SK-N-SH (cell line): ENCODE data around the gene ZBTB5. TPM values are rescaled to one million over a fixed set of nuclear protein-coding genes. Genes with fewer than 3 reads are reported as not detected.

Source experiments
- CTCF ChIA-PET: fragments of 300-600, 350-600 bp; formaldehyde crosslinking; extraction: SDS; loops from one replicate; lab custom pipeline; 2021; lab: Yijun Ruan, JAX
- POLR2A ChIA-PET: fragments of 350-600 bp; sonication (Branson Sonifier 250); formaldehyde crosslinking; extraction: SDS; loops from one replicate; lab custom pipeline; 2020; ENCODE audit warnings: antibody characterized with exemption, inconsistent platforms; lab: Yijun Ruan, JAX
- DNase-seq: peaks from one replicate; pipeline ENCODE4 v3.0.0; 2012
- H2AFZ ChIP-seq: fragments of 200-600 bp; sonication (generic); 2 replicates; pipeline ENCODE4 v1.8.1; 2016; ENCODE audit warnings: antibody characterized with exemption, mild to moderate bottlenecking, low read depth
- H3F3A ChIP-seq: fragments of 200-600 bp; sonication (generic); replicated peaks from 2 replicates; pipeline ENCODE3; 2016; ENCODE audit warnings: antibody characterized with exemption, mild to moderate bottlenecking; ENCODE audit not compliant: insufficient read depth
- H3K27ac ChIP-seq, 2 experiments: fragments of 200-500 bp in 1 of 2; fragments of 200-600 bp in 1 of 2; sonication (Bioruptor generic) in 1 of 2; sonication (generic), shearing (Covaris generic) in 1 of 2; 2 replicates each; pipeline versions ENCODE4 v1.5.1 to v1.6.1; 2014 to 2016; ENCODE audit warnings: low read depth in 2 of 2, inconsistent platforms in 1 of 2, low read length in 1 of 2, mild to moderate bottlenecking in 1 of 2, mixed read lengths in 1 of 2
- H3K27me3 ChIP-seq: fragments of 200-600 bp; sonication (generic), shearing (Covaris generic); 2 replicates; pipeline ENCODE4 v1.6.1; 2016; ENCODE audit warnings: mixed run types; ENCODE audit not compliant: insufficient read depth
- H3K36me3 ChIP-seq, 2 experiments: fragments of 200-500 bp in 1 of 2; fragments of 200-600 bp in 1 of 2; sonication (Bioruptor generic) in 1 of 2; sonication (generic) in 1 of 2; replicated peaks in 1 of 2; 2 replicates each; pipeline versions ENCODE3 to v1.5.1; 2014 to 2016; ENCODE audit warnings: low read length in 1 of 2, mild to moderate bottlenecking in 1 of 2; ENCODE audit not compliant: insufficient read depth in 2 of 2, control insufficient read depth in 1 of 2
- H3K4me1 ChIP-seq, 2 experiments: fragments of 200-500 bp in 1 of 2; fragments of 200-600 bp in 1 of 2; sonication (Bioruptor generic) in 1 of 2; sonication (generic), shearing (Covaris generic) in 1 of 2; 2 replicates each; pipeline versions ENCODE4 v1.5.1 to v1.6.1; 2014 to 2016; ENCODE audit warnings: low read depth in 1 of 2, low read length in 1 of 2, mixed run types in 1 of 2; ENCODE audit not compliant: insufficient read depth in 2 of 2, control insufficient read depth in 1 of 2
- H3K4me2 ChIP-seq: fragments of 200-600 bp; sonication (generic), shearing (Covaris generic); 2 replicates; pipeline ENCODE4 v1.6.1; 2017; ENCODE audit warnings: mixed run types
- H3K4me3 ChIP-seq, 2 experiments: fragments of 200-500 bp in 1 of 2; fragments of 200-600 bp in 1 of 2; sonication (Bioruptor generic) in 1 of 2; sonication (generic), shearing (Covaris generic) in 1 of 2; 2 replicates each; pipeline versions ENCODE4 v1.5.1 to v1.8.1; 2014 to 2016; ENCODE audit warnings: low read depth in 2 of 2, inconsistent platforms in 1 of 2, low read length in 1 of 2, mild to moderate bottlenecking in 1 of 2, mixed read lengths in 1 of 2, moderate library complexity in 1 of 2
- H3K79me2 ChIP-seq: fragments of 200-600 bp; sonication (generic); 2 replicates; pipeline ENCODE4 v1.8.1; 2017; ENCODE audit warnings: mild to moderate bottlenecking; ENCODE audit not compliant: insufficient read depth
- H3K9ac ChIP-seq: fragments of 200-600 bp; sonication (generic); 2 replicates; pipeline ENCODE4 v1.6.1; 2017; ENCODE audit warnings: mixed run types
- H3K9me2 ChIP-seq: fragments of 200-600 bp; sonication (generic); 2 replicates; pipeline ENCODE4 v1.6.1; 2017; ENCODE audit warnings: mixed run types
- H3K9me3 ChIP-seq: fragments of 200-600 bp; sonication (generic); 2 replicates; pipeline ENCODE4 v1.6.1; 2017; ENCODE audit warnings: mixed run types, mild to moderate bottlenecking, moderate library complexity
- H4K20me1 ChIP-seq: fragments of 200-600 bp; sonication (generic); 2 replicates; pipeline ENCODE4 v1.6.1; 2017; ENCODE audit warnings: mild to moderate bottlenecking, mixed run types; ENCODE audit not compliant: insufficient read depth
- CHD2 ChIP-seq: fragments of 150-350 bp; IDR thresholded peaks from 2 replicates; pipeline ENCODE4 v1.6.1; 2018; ENCODE audit warnings: low read length; ENCODE audit not compliant: partially characterized antibody
- ELF1 ChIP-seq: IDR thresholded peaks from 2 replicates; pipeline ENCODE4 v1.4.0; 2012
- EZH2phosphoT487 ChIP-seq: fragments of 200-600 bp; sonication (generic); IDR thresholded peaks from 2 replicates; pipeline ENCODE4 v1.6.1; 2017; ENCODE audit warnings: low read depth, mixed run types, mild to moderate bottlenecking, antibody characterized with exemption, moderate library complexity, borderline replicate concordance
- FOXJ3 ChIP-seq: sonication (generic); formaldehyde crosslinking; IDR thresholded peaks from 2 replicates; pipeline ENCODE4 v1.5.1; 2020; ENCODE audit warnings: mild to moderate bottlenecking, missing genetic modification reagents
- FOXM1 ChIP-seq: IDR thresholded peaks from 2 replicates; pipeline ENCODE4 v1.4.0; 2012; ENCODE audit warnings: low read depth, mild to moderate bottlenecking
- GATA2 ChIP-seq: sonication (generic); formaldehyde crosslinking; IDR thresholded peaks from 2 replicates; pipeline ENCODE4 v1.5.0; 2020; ENCODE audit warnings: mild to moderate bottlenecking, missing genetic modification reagents
- MEF2A ChIP-seq: IDR thresholded peaks from 2 replicates; pipeline ENCODE4 v1.4.0; 2012; ENCODE audit warnings: low read depth, borderline replicate concordance
- MXI1 ChIP-seq: IDR thresholded peaks from 2 replicates; pipeline ENCODE4 v1.6.1; 2012; ENCODE audit warnings: mild to moderate bottlenecking, low read depth, low read length, improper control_type of control experiment
- RCOR1 ChIP-seq: fragments of 150-350 bp; IDR thresholded peaks from 2 replicates; pipeline ENCODE4 v1.6.1; 2017; ENCODE audit warnings: antibody characterized with exemption, low read length
- RXRA ChIP-seq: IDR thresholded peaks from 2 replicates; pipeline ENCODE4 v1.4.0; 2012; ENCODE audit warnings: low read depth, mild to moderate bottlenecking, borderline replicate concordance
- SIN3A ChIP-seq: IDR thresholded peaks from 2 replicates; pipeline ENCODE4 v1.6.1; 2012; ENCODE audit warnings: low read depth, mild to moderate bottlenecking, low read length, moderate library complexity, borderline replicate concordance
- TAF1 ChIP-seq: IDR thresholded peaks from 2 replicates; pipeline ENCODE4 v1.6.1; 2012; ENCODE audit warnings: low read depth, mild to moderate bottlenecking, low read length, moderate library complexity, borderline replicate concordance
- TEAD4 ChIP-seq: IDR thresholded peaks from 2 replicates; pipeline ENCODE4 v1.4.0; 2012; ENCODE audit warnings: mild to moderate bottlenecking, borderline replicate concordance; ENCODE audit not compliant: insufficient read depth
- YY1 ChIP-seq: IDR thresholded peaks from 2 replicates; pipeline ENCODE4 v1.4.0; 2012; ENCODE audit warnings: low read depth, mild to moderate bottlenecking
- WGBS: methylation state at CpG from one replicate; pipeline ENCODE4 v1.1.6; 2017; ENCODE audit warnings: low lambda C conversion rate; 5-methylcytosine and 5-hydroxymethylcytosine counted together
- polyA plus RNA-seq, 3 experiments: library from polyadenylated mRNA; depleted of rRNA; stranded (reverse); fragments of >200 nt; gene quantifications; 2 replicates each; pipeline ENCODE4 v1.2.3, GENCODE V29; 2012
- TF ChIP-seq, protein P1 (sequence below): IDR thresholded peaks from 2 replicates; pipeline ENCODE4; 2012
- TF ChIP-seq, protein P2 (sequence below): fragments of 150-350 bp; IDR thresholded peaks from 2 replicates; pipeline ENCODE4 v1.6.1; 2017; ENCODE audit warnings: antibody characterized with exemption, low read length, low read depth, borderline replicate concordance
- TF ChIP-seq, protein P3 (sequence below): fragments of 200-600 bp; sonication (generic); IDR thresholded peaks from 2 replicates; pipeline ENCODE4 v1.6.1; 2017; ENCODE audit warnings: antibody characterized with exemption, mild to moderate bottlenecking, moderate library complexity

ZBTB5 gene
- polyA plus RNA-seq, 1 of the 3 experiments (the other 2 are of a cell fraction): 6.3 TPM

DNA sequence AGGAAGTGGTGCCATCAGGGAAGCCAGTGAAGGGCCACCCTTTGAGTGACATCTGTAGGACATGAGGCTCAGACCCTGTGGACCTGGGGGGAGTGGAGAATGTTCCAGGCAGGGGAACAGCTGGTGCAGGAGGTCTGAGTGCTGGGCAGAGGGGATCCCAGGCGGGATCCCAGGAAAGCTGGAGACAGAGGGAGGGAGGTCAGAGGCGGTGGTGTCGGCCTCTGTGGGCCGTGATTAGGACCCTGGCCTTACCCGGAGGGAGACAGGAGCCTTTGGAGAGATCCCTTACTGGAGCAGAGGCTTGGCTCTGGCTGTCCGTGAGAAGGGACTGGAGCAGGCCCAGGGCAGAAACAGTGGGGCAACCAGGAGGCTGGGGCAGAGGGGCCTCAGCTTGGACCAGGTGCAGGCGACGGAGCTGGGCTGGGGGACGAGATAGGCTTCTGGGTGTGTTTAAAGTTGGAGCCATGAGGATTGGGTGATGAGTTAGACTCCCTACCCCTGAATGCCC, 54.8 kb downstream of the ZBTB5 start:
- ChIA-PET POLR2A (no interaction called here), CTCF (interaction anchor here (0.9 to 2.0 kb wide), 4 partner anchors 9 to 46 kb away, joined by 3 to 6 read pairs (median 4); no protein-coding TSS in a partner anchor)
- H3K4me3 ChIP-seq: no peak overlapping the region
- DNase-seq: no peak
- H3K36me3 ChIP-seq: no peaks in the 10 kb centered on the region
- TF ChIP-seq CHD2 (no peak), TEAD4 (no peak), RXRA (no peak), ELF1 (no peak), TAF1 (no peak), MEF2A (no peak), RCOR1 (no peak), YY1 (no peak), FOXM1 (no peak)
- TF ChIP-seq, protein P1, sequence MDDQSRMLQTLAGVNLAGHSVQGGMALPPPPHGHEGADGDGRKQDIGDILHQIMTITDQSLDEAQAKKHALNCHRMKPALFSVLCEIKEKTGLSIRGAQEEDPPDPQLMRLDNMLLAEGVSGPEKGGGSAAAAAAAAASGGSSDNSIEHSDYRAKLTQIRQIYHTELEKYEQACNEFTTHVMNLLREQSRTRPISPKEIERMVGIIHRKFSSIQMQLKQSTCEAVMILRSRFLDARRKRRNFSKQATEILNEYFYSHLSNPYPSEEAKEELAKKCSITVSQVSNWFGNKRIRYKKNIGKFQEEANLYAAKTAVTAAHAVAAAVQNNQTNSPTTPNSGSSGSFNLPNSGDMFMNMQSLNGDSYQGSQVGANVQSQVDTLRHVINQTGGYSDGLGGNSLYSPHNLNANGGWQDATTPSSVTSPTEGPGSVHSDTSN: no peak
- TF ChIP-seq, protein P2, sequence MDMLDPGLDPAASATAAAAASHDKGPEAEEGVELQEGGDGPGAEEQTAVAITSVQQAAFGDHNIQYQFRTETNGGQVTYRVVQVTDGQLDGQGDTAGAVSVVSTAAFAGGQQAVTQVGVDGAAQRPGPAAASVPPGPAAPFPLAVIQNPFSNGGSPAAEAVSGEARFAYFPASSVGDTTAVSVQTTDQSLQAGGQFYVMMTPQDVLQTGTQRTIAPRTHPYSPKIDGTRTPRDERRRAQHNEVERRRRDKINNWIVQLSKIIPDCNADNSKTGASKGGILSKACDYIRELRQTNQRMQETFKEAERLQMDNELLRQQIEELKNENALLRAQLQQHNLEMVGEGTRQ: no peak
- H2AFZ ChIP-seq: no peak overlapping the region
- no peak overlapping the region for H3K4me2 ChIP-seq
- H3K27me3 ChIP-seq: no peaks in the 10 kb centered on the region
- WGBS: 84% methylated on average over 6 of the region's 9 CpGs
- H3K79me2 ChIP-seq: no peaks in the 10 kb centered on the region
- H3K27ac ChIP-seq: no peak overlapping the region
- H3K4me1 ChIP-seq: peaks cover 0 to 4% of the 10 kb centered on the region in 2 experiments; a peak in 2 of 4 replicates
- H3K9ac ChIP-seq: no peak overlapping the region
- no peaks in the 10 kb centered on the region for H4K20me1 ChIP-seq
- peaks cover 5% of the 10 kb centered on the region; the same call in 1 of the 2 replicates for H3K9me3 ChIP-seq
- peaks cover 7% of the 10 kb centered on the region for H3F3A ChIP-seq
- H3K9me2 ChIP-seq: no peaks in the 10 kb centered on the region

DNA sequence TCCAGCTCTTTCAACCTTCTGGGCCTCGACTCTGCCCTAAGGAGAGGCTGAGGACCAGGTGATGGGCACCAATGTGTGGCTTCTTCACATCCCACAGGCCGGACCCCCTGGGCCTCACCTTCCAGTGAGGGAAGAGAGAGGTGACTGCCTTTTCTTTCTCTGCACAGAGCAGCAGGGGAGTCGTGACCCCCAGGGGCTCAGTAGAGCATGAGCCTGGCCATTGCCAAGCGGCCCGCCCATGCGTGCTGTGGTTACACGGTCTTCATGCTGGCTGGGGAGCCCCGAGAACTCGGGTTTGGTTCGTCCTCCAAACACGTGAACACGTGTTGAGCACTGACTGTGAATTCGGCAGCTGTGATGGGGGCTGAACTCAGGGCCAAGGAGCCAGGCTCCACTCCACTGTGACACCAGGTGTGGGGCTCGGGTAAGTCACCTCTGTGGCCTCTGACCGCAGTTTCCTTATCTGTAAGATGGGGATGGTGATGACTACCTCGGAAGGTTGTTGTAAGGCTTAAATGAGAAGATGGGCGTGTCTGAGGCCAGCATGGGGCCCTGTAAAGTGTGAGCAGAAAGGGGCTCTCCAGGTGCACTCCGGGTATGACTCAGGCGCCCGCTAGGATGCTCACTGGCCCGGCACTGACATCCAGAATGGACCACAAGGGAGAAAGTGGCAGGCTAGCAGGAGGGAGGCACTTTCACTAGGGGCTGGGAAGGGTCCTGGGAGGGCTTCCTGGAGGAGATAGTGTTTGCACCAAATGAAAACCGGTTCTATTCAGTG, 56.1 kb downstream of the ZBTB5 start:
- Histone ChIP-seq H3K4me3 (no peak overlapping the region), H3K4me2 (no peak overlapping the region), H2AFZ (no peak overlapping the region), H3F3A (no peaks in the 10 kb centered on the region), H3K9ac (no peak overlapping the region), H3K9me3 (peaks cover 5% of the 10 kb centered on the region; the same call in 1 of the 2 replicates), H3K27ac (no peak overlapping the region), H3K36me3 (no peaks in the 10 kb centered on the region), H3K27me3 (no peaks in the 10 kb centered on the region), H3K79me2 (no peaks in the 10 kb centered on the region), H3K9me2 (no peaks in the 10 kb centered on the region), H3K4me1 (peaks cover 0 to 4% of the 10 kb centered on the region in 2 experiments; a peak in 1 of 4 replicates), H4K20me1 (no peaks in the 10 kb centered on the region)
- WGBS: 82% methylated on average over 20 of the region's 22 CpGs
- POLR2A ChIA-PET: no interaction called here
- TF ChIP-seq FOXM1: no peak
- TF ChIP-seq GATA2 (CRISPR knock-in tag): no peak
- no peak for TF ChIP-seq SIN3A
- no peak for TF ChIP-seq RCOR1
- TF ChIP-seq, protein P2: no peak
- no peak for TF ChIP-seq FOXJ3
- TF ChIP-seq, protein P3, sequence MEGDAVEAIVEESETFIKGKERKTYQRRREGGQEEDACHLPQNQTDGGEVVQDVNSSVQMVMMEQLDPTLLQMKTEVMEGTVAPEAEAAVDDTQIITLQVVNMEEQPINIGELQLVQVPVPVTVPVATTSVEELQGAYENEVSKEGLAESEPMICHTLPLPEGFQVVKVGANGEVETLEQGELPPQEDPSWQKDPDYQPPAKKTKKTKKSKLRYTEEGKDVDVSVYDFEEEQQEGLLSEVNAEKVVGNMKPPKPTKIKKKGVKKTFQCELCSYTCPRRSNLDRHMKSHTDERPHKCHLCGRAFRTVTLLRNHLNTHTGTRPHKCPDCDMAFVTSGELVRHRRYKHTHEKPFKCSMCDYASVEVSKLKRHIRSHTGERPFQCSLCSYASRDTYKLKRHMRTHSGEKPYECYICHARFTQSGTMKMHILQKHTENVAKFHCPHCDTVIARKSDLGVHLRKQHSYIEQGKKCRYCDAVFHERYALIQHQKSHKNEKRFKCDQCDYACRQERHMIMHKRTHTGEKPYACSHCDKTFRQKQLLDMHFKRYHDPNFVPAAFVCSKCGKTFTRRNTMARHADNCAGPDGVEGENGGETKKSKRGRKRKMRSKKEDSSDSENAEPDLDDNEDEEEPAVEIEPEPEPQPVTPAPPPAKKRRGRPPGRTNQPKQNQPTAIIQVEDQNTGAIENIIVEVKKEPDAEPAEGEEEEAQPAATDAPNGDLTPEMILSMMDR: no peak
- no peak for TF ChIP-seq TAF1
- TF ChIP-seq EZH2phosphoT487: no peak
- no peak for TF ChIP-seq MXI1
- CTCF ChIA-PET: no interaction called here
- DNase-seq: no peak
